LNCaP clone FGC (cell line): ENCODE measurements around the gene LMBR1.
"Not testable (repeated sequence)": the region's sequence is repeated elsewhere in the genome, so short reads cannot be mapped to it uniquely, and the experiment has no call there.

ENCODE experiments used
- DNase-seq: peaks from one replicate; pipeline ENCODE4 v3.0.0-alpha.2; 2011; ENCODE audit warnings: low read depth
- H3K4me3 ChIP-seq: 2 replicates; pipeline ENCODE4 v1.5.1; 2011; ENCODE audit warnings: mild to moderate bottlenecking, low read depth, low read length, control low read depth
- TF ChIP-seq, protein P1 (sequence below): IDR thresholded peaks from 2 replicates; pipeline ENCODE4 v1.5.1; 2012; ENCODE audit warnings: mild to moderate bottlenecking; ENCODE audit not compliant: control insufficient read depth, insufficient read depth; ENCODE audit errors: extremely low read depth

The LMBR1 gene

DNA sequence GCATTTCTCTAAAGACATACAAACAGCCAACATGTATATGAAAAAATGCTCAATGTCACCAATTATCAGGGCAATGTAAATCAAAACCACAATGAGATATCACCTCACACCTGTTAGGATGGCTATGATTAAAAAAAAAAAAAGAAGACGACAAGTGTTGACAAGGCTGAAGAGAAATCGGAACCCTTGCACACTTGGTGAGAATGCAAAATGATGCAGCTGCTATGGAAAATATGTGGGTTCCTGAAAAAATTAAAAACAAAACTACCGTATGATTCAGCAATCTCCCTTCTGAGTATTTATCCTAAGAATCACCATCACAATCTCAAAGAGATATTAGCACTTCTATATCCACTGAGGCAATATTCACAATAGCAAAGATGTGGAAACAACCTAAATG, 11.3 kb downstream of the LMBR1 start:
- H3K4me3 ChIP-seq, result no peak overlapping the region
- TF ChIP-seq, protein P1, sequence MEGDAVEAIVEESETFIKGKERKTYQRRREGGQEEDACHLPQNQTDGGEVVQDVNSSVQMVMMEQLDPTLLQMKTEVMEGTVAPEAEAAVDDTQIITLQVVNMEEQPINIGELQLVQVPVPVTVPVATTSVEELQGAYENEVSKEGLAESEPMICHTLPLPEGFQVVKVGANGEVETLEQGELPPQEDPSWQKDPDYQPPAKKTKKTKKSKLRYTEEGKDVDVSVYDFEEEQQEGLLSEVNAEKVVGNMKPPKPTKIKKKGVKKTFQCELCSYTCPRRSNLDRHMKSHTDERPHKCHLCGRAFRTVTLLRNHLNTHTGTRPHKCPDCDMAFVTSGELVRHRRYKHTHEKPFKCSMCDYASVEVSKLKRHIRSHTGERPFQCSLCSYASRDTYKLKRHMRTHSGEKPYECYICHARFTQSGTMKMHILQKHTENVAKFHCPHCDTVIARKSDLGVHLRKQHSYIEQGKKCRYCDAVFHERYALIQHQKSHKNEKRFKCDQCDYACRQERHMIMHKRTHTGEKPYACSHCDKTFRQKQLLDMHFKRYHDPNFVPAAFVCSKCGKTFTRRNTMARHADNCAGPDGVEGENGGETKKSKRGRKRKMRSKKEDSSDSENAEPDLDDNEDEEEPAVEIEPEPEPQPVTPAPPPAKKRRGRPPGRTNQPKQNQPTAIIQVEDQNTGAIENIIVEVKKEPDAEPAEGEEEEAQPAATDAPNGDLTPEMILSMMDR, result no peak
- no peak for DNase-seq

DNA sequence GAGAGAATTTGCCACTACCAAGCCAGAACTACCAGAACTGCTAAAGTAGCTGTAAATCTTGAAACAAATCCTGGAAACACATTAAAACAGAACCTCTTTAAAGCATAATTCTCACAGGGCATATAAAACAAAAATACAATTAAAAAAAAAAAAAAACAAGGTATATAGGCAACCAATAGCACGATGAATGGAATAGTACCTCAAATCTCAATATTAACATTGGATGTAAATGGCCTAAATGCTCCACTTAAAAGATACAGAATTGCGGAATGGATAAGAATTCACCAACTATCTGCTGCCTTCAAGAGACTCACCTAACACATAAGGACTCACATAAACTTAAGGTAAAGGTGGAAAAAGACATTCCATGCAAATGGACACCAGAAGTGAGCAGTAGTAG, 17.2 kb downstream of the LMBR1 start:
- TF ChIP-seq, protein P1, result no peak
- no peak overlapping the region for H3K4me3 ChIP-seq
- DNase-seq, result no peak

DNA sequence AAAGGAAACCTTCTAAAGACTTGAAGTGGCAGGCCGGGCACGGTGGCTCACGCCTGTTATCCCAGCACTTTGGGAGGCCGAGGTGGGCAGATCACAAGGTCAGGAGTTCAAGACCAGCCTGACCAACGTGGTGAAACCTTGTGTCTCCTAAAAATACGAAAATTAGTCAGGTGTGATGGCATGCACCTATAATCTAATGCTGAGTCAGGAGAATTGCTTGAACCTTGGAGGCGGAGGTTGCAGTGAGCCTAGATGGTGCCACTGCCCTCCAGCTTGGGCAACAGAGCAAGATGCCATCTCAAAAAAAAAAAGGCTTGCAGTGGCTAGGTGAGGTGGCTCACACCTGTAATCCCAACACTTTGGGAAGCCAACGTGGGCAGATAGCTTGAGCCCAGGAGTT, 24.6 kb downstream of the LMBR1 start:
- H3K4me3 ChIP-seq, DNase-seq: not testable (repeated sequence)

DNA sequence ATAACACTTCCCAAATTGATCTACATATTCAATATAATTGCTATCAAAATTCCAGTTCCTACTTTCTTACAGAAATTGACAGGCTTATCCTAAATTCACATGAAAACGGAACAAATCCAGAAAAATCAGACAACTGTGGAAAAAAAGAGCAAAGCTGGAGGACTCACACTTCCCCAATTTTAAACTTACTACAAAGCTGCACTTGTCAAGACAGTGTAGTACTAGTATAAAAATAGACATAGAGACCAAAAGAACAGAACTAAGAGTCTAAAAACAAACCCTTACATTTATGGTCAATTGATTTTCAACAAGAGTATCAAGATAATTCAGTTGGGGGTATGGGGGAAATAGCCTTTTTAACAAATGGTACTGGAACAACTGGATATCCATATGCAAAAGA, 27.5 kb downstream of the LMBR1 start:
- no peak for DNase-seq
- no peak overlapping the region for H3K4me3 ChIP-seq
- TF ChIP-seq, protein P1, result no peak

DNA sequence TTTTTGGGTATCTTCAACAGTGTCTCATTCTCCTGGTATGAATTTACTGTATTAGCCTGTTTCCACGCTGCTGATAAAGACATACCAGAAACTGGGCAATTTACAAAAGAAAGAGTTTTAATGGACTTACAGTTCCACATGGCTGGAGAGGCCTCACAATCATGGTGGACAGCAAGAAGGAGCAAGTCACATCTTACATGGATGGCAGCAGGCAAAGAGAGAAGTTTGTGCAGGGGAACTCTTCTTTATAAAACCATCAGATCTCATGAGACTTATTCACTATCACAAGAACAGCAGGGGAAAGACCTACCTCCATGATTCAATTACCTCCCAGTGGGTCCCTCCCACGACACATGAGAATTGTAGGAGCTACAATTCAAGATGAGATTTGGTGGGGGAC, 31.0 kb downstream of the LMBR1 start:
- H3K4me3 ChIP-seq, DNase-seq: not testable (repeated sequence)

DNA sequence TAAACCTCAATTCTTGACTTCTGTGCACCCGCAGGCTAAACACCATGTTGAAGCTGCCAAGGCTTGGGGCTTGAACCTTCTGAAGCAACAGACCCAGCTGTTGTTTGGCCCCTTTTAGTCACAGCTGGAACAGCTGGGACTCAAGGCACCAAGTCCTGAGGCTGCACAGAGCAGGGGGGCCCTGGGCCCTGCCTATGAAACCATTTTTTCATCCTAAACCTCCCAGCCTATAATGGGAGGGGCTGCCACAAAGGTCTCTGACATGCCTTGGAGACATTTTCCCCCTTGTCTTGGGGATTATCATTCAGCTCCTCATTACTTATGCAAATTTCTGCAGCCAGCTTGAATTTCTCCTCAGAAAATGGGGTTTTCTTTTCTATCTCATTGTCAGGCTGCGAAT, 31.8 kb downstream of the LMBR1 start:
- H3K4me3 ChIP-seq, result no peak overlapping the region
- TF ChIP-seq, protein P1, result no peak
- no peak for DNase-seq

DNA sequence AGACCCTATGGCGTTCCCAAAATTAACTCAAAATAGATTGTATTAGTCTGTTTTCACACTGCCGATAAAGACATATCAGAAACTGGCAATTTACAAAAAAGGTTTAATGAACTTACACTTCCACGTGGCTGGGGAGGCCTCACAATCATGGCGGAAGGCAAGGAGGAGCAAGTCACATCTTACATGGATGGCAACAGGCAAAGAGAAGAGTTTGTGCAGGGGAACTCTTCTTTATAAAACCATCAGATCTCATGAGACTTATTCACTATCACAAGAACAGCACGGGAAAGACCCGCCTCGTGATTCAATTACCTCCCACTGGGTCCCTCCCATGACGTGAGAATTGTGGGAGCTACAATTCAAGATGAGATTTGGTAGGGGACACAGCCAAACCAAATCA, 32.9 kb downstream of the LMBR1 start:
- H3K4me3 ChIP-seq, DNase-seq: not testable (repeated sequence)

DNA sequence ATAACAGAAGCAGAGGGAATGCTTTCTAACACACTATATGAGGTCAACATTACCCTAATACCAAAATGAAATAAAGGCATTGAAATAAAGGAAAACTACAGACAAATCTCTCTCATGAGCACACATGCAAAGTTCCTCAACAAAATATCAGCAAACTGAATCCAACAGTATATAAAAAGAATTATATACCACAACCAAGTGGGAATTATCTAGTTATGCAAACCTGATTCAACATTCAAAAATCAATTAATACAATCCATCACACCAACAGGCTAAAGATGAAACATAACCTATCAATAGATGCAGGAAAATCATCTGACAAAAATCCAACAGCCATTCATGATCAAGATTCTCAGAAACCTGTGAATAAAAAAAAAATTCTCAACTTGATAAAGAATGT, 34.5 kb downstream of the LMBR1 start:
- no peak overlapping the region for H3K4me3 ChIP-seq
- DNase-seq, result no peak
- TF ChIP-seq, protein P1, result no peak

DNA sequence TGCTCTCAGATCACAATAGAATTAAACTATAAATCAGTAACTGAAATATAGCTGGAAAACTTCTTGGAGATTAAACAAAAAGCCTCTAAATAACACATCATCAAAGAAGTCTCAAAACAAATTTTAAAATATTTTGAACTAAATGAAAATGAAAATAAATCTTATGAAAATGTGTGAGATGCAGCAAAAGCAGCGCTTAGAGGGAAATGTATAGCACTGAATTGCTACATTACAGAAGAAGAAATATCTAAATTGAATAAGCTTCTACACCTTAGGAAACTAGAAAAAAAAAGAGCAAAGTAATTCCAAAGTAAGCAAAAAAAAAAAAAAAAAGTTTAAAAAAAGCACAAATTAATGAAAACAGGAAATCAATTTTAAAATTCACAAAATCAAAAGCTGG, 35.2 kb downstream of the LMBR1 start:
- DNase-seq, result no peak
- TF ChIP-seq, protein P1, result no peak
- H3K4me3 ChIP-seq, result no peak overlapping the region
